K562 (cell line): ENCODE measurements around the gene AHCY. TPM values are rescaled to one million over a fixed set of nuclear protein-coding genes. Genes with fewer than 3 reads are reported as not detected.

ENCODE experiments used
- ATAC-seq: fragments of 200-7000 bp; cut with Tn5 transposase; 3 replicates; pipeline ENCODE4 v1.9.1; 2020; ENCODE audit warnings: moderate library complexity
- BruUV-seq: library from RNA; stranded (reverse); fragments of 400-500 nt; replicated peaks from 2 replicates; lab custom pipeline; 2021; lab: Mats Ljungman, UMichigan
- CTCF ChIA-PET: fragments of 300-600 bp; formaldehyde crosslinking; extraction: SDS; loops from one replicate; lab custom pipeline; 2021; ENCODE audit warnings: low intra/inter-chr PET ratio; lab: Yijun Ruan, JAX
- POLR2A ChIA-PET: fragments of 300-600, 350-650 bp; sonication (Branson Sonifier 250); formaldehyde crosslinking; extraction: SDS; loops from one replicate; lab custom pipeline; 2021; ENCODE audit warnings: antibody characterized with exemption, inconsistent platforms; lab: Yijun Ruan, JAX
- DNase-seq, 4 experiments: peaks; one replicate each; pipeline versions ENCODE4 v3.0.0 to v3.0.0-alpha.2; 2011 to 2018; ENCODE audit warnings: low spot score in 3 of 4, mixed read lengths in 3 of 4; ENCODE audit errors: extremely low read depth in 1 of 4
- FAIRE-seq: peaks from 2 replicates; lab custom pipeline; 2011; peaks lifted over from hg19 to GRCh38; lab: Jason Lieb, UNC
- H2AFZ ChIP-seq: 2 replicates; pipeline ENCODE4 v1.6.0; 2011; ENCODE audit warnings: low read depth, low read length, control low read depth, inconsistent platforms
- H3K27ac ChIP-seq: fragments of 200-600 bp; 3 replicates; pipeline ENCODE4 v1.8.0; 2011; ENCODE audit warnings: low read depth, mild to moderate bottlenecking, control low read depth, inconsistent platforms, low read length, moderate library complexity, mixed read lengths; ENCODE audit errors: extremely low read depth
- H3K27me3 ChIP-seq, 2 experiments: fragments of 300-600 bp in 1 of 2; 2 replicates in 1 of 2; 3 replicates in 1 of 2; pipeline versions ENCODE4 v1.6.0 to v1.8.0; 2011; ENCODE audit warnings: inconsistent platforms in 2 of 2, low read length in 2 of 2, mild to moderate bottlenecking in 1 of 2, mixed read lengths in 1 of 2, moderate library complexity in 1 of 2; ENCODE audit not compliant: control insufficient read depth in 2 of 2, insufficient read depth in 2 of 2
- H3K36me3 ChIP-seq: fragments of 300-600 bp; 3 replicates; pipeline ENCODE4 v1.8.0; 2011; ENCODE audit warnings: mild to moderate bottlenecking, low read length, inconsistent platforms; ENCODE audit not compliant: control insufficient read depth, insufficient read depth
- H3K4me1 ChIP-seq, 2 experiments: fragments of 200-600 bp in 1 of 2; replicated peaks in 1 of 2; 2 replicates in 1 of 2; 3 replicates in 1 of 2; pipeline versions ENCODE4 v1.5.1 to v1.8.0; 2011; ENCODE audit warnings: inconsistent platforms in 2 of 2, low read length in 2 of 2, mild to moderate bottlenecking in 1 of 2, mixed read lengths in 1 of 2, moderate library complexity in 1 of 2; ENCODE audit not compliant: control insufficient read depth in 2 of 2, insufficient read depth in 2 of 2
- H3K4me2 ChIP-seq: 2 replicates; pipeline ENCODE4 v1.6.1; 2011; ENCODE audit warnings: low read length, control low read depth, inconsistent platforms, mixed read lengths; ENCODE audit not compliant: insufficient read depth
- H3K4me3 ChIP-seq: fragments of 200-600 bp; sonication (generic), shearing (Covaris generic); 2 replicates; pipeline ENCODE4 v1.5.1; 2016; ENCODE audit warnings: control low read depth, inconsistent platforms
- H3K79me2 ChIP-seq: fragments of 200-600 bp; 3 replicates; pipeline ENCODE4 v1.8.0; 2011; ENCODE audit warnings: low read length, inconsistent platforms; ENCODE audit not compliant: control insufficient read depth, insufficient read depth
- H3K9ac ChIP-seq, 2 experiments: 2 replicates each; pipeline versions ENCODE4 v1.6.0 to v1.6.1; 2011; ENCODE audit warnings: low read depth in 2 of 2, low read length in 2 of 2, control low read depth in 1 of 2, inconsistent platforms in 1 of 2, mild to moderate bottlenecking in 1 of 2, mixed read lengths in 1 of 2; ENCODE audit not compliant: insufficient read depth in 1 of 2
- H3K9me1 ChIP-seq: one replicate; pipeline ENCODE4 v1.6.0; 2011; ENCODE audit warnings: inconsistent platforms, mild to moderate bottlenecking, low read length, moderate library complexity; ENCODE audit not compliant: control insufficient read depth, insufficient read depth
- H3K9me3 ChIP-seq: replicated peaks from 2 replicates; pipeline ENCODE4 v1.5.1; 2011; ENCODE audit warnings: low read depth, low read length, inconsistent platforms; ENCODE audit not compliant: control insufficient read depth, insufficient read depth
- H4K20me1 ChIP-seq: replicated peaks from 2 replicates; pipeline ENCODE4 v1.6.1; 2011; ENCODE audit warnings: low read length, inconsistent platforms, mixed read lengths; ENCODE audit not compliant: control insufficient read depth, insufficient read depth
- GABPB2 ChIP-seq: fragments of 250-450 bp; sonication (Bioruptor Pico); conservative IDR thresholded peaks from 2 replicates; pipeline ENCODE4 v1.5.1; 2021; ENCODE audit warnings: mild to moderate bottlenecking
- MEIS2 ChIP-seq: fragments of 450-650 bp; IDR thresholded peaks from 2 replicates; pipeline ENCODE4 v1.6.1; 2014; ENCODE audit warnings: mild to moderate bottlenecking; ENCODE audit not compliant: partially characterized antibody
- PBX2 ChIP-seq, 2 experiments: IDR thresholded peaks in 1 of 2; conservative IDR thresholded peaks in 1 of 2; 2 replicates each; pipeline ENCODE4 v1.6.1; 2016; ENCODE audit warnings: low read depth in 2 of 2, mild to moderate bottlenecking in 1 of 2, missing compliant biosample characterization in 1 of 2, missing genetic modification characterization in 1 of 2, moderate library complexity in 1 of 2
- POLR2A ChIP-seq: fragments of 450-650 bp; conservative IDR thresholded peaks from 2 replicates; pipeline ENCODE4 v1.6.1; 2016
- SRSF9 ChIP-seq: fragments of 200-400 bp; formaldehyde crosslinking; IDR thresholded peaks from 2 replicates; pipeline ENCODE4 v1.6.1; 2017; ENCODE audit warnings: low read depth, low read length, borderline replicate concordance
- WGBS: fragments of 100-300 bp; shearing (Covaris generic); methylation state at CpG from one replicate; pipeline ENCODE4 v1.1.6; 2016; ENCODE audit warnings: low coverage, mixed read lengths; ENCODE audit not compliant: insufficient coverage; ENCODE audit errors: missing lambda C conversion rate; 5-methylcytosine and 5-hydroxymethylcytosine counted together
- in situ Hi-C: fragments of 300-500 bp; cut with MboI; formaldehyde crosslinking; loops from 4 replicates; pipeline ENCODE4 v1.15.0; 2018; ENCODE audit warnings: inconsistent platforms, mixed read lengths
- intact Hi-C: fragments of 100-400 bp; cut with micrococcal nuclease; formaldehyde crosslinking; loops from 2 replicates; pipeline ENCODE4 v1.14.2; 2022
- polyA plus RNA-seq, 8 experiments: library from polyadenylated mRNA; depleted of rRNA in 4 of 8; stranded (reverse) in 5 of 8; unstranded in 3 of 8; fragments of >200 nt; fragmentation: Nextera tagmentation in 2 of 8; fragmentation: Illumina TruSeq in 1 of 8; extraction: Ambion mirVana in 2 of 8; extraction: Trizol in 1 of 8; gene quantifications; 2 replicates each; pipeline versions ENCODE4 v1.2.1 to v1.2.3, GENCODE V29; 2011 to 2014; ENCODE audit warnings: inconsistent platforms in 1 of 8, missing spikeins in 1 of 8
- total RNA-seq, 7 experiments: library from RNA; depleted of rRNA in 6 of 7; stranded (reverse); fragments of >200 nt in 6 of 7; fragmentation: Illumina TruSeq in 2 of 7; extraction: Trizol in 2 of 7; gene quantifications; 2 replicates each; pipeline versions ENCODE4 v1.2.1 to v1.2.3, GENCODE V29; 2011 to 2021; ENCODE audit warnings: low replicate concordance in 1 of 7
- TF ChIP-seq, protein P1 (sequence below): fragments of 200-800 bp; sonication (Bioruptor generic); IDR thresholded peaks from 2 replicates; pipeline ENCODE4 v1.6.1; 2017; ENCODE audit warnings: missing genetic modification characterization, missing compliant biosample characterization
- TF ChIP-seq, protein P2 (sequence below): fragments of 450-650 bp; IDR thresholded peaks from 2 replicates; pipeline ENCODE4 v1.6.1; 2016

The AHCY gene
- total and polyA plus RNA-seq, 9 of the 15 experiments (the other 6 are each of a cell fraction or from before 2014, with no cell fraction given), result 82.5 to 269 (median 190) TPM

- Histone ChIP-seq H3K4me3 (no peak overlapping the region), H3K27me3 (no peaks in the 10 kb centered on the region), H3K36me3 (peaks cover 90% of the 10 kb centered on the region; the same call in 2 of the 3 replicates), H3K79me2 (no peaks in the 10 kb centered on the region), H3K9ac (no peak overlapping the region), H3K4me2 (no peak overlapping the region), H2AFZ (no peak overlapping the region), H3K9me3 (no peaks in the 10 kb centered on the region), H3K9me1 (no peaks in the 10 kb centered on the region), H4K20me1 (0 out of 2 replicates have a peak, but pooled peaks cover 4% of the 10 kb centered on the region)
- no peak for ATAC-seq
- ChIA-PET POLR2A (interaction anchor here (1.1 to 1.4 kb wide), 2 partner anchors 8 to 21 kb away, joined by 3 to 4 read pairs; no protein-coding TSS in a partner anchor), CTCF (no interaction called here)
- in situ Hi-C loops (no loop called here), intact Hi-C loops (no loop called here)
- no peak for DNase-seq
- BruUV-seq, result no TSS peak
- 90% methylated on average over 3 of the region's 3 CpGs for WGBS
- FAIRE-seq, result peak; percentile 29
- TF ChIP-seq POLR2A (0 out of 2 replicates have a peak, but pooled peaks have one; percentile 13), GABPB2 (CRISPR knock-in tag) (no peak), SRSF9 (no peak), PBX2 (CRISPR knock-in tag; IDR thresholded peaks at IDR 0.05; ENCODE audit: low read depth) (no peak), PBX2 (tag; conservative IDR thresholded peaks at IDR 0.05; ENCODE audit: low read depth) (peak; percentile 73), MEIS2 (peak; percentile 89)
- TF ChIP-seq, protein P1, sequence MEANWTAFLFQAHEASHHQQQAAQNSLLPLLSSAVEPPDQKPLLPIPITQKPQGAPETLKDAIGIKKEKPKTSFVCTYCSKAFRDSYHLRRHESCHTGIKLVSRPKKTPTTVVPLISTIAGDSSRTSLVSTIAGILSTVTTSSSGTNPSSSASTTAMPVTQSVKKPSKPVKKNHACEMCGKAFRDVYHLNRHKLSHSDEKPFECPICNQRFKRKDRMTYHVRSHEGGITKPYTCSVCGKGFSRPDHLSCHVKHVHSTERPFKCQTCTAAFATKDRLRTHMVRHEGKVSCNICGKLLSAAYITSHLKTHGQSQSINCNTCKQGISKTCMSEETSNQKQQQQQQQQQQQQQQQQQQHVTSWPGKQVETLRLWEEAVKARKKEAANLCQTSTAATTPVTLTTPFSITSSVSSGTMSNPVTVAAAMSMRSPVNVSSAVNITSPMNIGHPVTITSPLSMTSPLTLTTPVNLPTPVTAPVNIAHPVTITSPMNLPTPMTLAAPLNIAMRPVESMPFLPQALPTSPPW (CRISPR knock-in tag), result peak; percentile 13; the same call in 1 of the 2 replicates
- TF ChIP-seq, protein P2, sequence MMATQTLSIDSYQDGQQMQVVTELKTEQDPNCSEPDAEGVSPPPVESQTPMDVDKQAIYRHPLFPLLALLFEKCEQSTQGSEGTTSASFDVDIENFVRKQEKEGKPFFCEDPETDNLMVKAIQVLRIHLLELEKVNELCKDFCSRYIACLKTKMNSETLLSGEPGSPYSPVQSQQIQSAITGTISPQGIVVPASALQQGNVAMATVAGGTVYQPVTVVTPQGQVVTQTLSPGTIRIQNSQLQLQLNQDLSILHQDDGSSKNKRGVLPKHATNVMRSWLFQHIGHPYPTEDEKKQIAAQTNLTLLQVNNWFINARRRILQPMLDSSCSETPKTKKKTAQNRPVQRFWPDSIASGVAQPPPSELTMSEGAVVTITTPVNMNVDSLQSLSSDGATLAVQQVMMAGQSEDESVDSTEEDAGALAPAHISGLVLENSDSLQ, result peak; percentile 68
- TF ChIP-seq, all 486 proteins: peak for 5
- Histone ChIP-seq H3K4me1 (no peaks in the 10 kb centered on the region), H3K27ac (no peak overlapping the region)
Observed at GRCh38 chr20:34281177-34281576, 22.0 kb downstream of the AHCY start.
